SIG-M5 treated with dmso at 0.1 percent for 504 hours (cell line): ENCODE results near the gene CCL2.

ENCODE experiments used
- DNase-seq: peaks from one replicate; lab custom pipeline; 2025; ENCODE audit not compliant: unreplicated experiment; lab: John Stamatoyannopoulos, UW

CCL2 gene

GRCh38 chr17:34261568-34262337 is 6.7 kb downstream of the CCL2 start:
- no peak for DNase-seq

GRCh38 chr17:34265711-34266110 is 10.6 kb downstream of the CCL2 start:
- no peak for DNase-seq

- DNase-seq: no peak
These were observed 14.9 kb downstream of the CCL2 start, which contains the start of gene CCL7 for GRCh38 chr17:34269969-34270368. Gene CCL7 (plus strand): TSS chr17:34270221. CDS start chr17:34270291, 70 bp downstream.

GRCh38 chr17:34275881-34276280 is 20.8 kb downstream of the CCL2 start:
- no peak for DNase-seq

- DNase-seq: no peak
These were observed 21.7 kb downstream of the CCL2 start for GRCh38 chr17:34276826-34277225.

- no peak for DNase-seq
These were observed 28.5 kb downstream of the CCL2 start for GRCh38 chr17:34283571-34283970.

GRCh38 chr17:34285286-34285792 is 30.3 kb downstream of the CCL2 start, which contains the start of gene CCL11:
Gene CCL11 (plus strand): TSS chr17:34285742. CDS start chr17:34285809, 67 bp downstream.
- DNase-seq: no peak

- no peak for DNase-seq
These were observed 32.8 kb downstream of the CCL2 start for GRCh38 chr17:34287875-34288274.

- no peak for DNase-seq
These were observed 35.5 kb downstream of the CCL2 start for GRCh38 chr17:34290586-34290985.

- DNase-seq: no peak
These were observed 36.8 kb downstream of the CCL2 start for GRCh38 chr17:34291721-34292348.

GRCh38 chr17:34299027-34299426 is 43.9 kb downstream of the CCL2 start:
- no peak for DNase-seq

GRCh38 chr17:34299956-34300577 is 45.0 kb downstream of the CCL2 start:
- DNase-seq: no peak

- DNase-seq: no peak
These were observed 45.7 kb downstream of the CCL2 start for GRCh38 chr17:34300652-34301370.

- no peak for DNase-seq
These were observed 46.9 kb downstream of the CCL2 start for GRCh38 chr17:34301986-34302385.

- DNase-seq: no peak
These were observed 47.6 kb downstream of the CCL2 start for GRCh38 chr17:34302636-34303035.

- DNase-seq: no peak
These were observed 48.5 kb downstream of the CCL2 start for GRCh38 chr17:34303606-34304005.

GRCh38 chr17:34305061-34305460 is 50.0 kb downstream of the CCL2 start:
- DNase-seq: no peak

GRCh38 chr17:34305606-34306005 is 50.5 kb downstream of the CCL2 start:
- DNase-seq: no peak

GRCh38 chr17:34306466-34306865 is 51.4 kb downstream of the CCL2 start:
- no peak for DNase-seq
